ENCODE measurements around the gene CCDC91.
"Not testable (repeated sequence)": the region's sequence is repeated elsewhere in the genome, so short reads cannot be mapped to it uniquely, and the experiment has no call there.

DNA sequence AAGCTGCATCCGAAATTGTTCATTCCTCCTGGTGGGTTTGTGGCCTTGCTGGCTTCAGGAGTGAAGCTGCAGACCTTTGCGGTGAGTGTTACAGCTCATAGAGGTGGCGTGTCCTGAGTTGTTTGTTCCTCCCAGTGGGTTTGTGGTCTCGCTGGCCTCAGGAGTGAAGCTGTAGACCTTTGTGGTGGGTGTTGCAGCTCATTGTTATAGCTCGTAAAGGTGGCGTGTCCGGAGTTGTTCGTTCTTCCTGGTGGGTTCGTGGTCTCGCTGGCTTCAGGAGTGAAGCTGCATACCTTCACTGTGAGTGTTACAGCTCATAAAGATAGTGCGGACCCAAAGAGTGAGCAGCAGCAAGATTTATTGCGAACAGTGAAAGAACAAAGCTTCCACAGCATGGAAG, 4.4 kb downstream of the CCDC91 start:
- TF ChIP-seq, protein P1, sequence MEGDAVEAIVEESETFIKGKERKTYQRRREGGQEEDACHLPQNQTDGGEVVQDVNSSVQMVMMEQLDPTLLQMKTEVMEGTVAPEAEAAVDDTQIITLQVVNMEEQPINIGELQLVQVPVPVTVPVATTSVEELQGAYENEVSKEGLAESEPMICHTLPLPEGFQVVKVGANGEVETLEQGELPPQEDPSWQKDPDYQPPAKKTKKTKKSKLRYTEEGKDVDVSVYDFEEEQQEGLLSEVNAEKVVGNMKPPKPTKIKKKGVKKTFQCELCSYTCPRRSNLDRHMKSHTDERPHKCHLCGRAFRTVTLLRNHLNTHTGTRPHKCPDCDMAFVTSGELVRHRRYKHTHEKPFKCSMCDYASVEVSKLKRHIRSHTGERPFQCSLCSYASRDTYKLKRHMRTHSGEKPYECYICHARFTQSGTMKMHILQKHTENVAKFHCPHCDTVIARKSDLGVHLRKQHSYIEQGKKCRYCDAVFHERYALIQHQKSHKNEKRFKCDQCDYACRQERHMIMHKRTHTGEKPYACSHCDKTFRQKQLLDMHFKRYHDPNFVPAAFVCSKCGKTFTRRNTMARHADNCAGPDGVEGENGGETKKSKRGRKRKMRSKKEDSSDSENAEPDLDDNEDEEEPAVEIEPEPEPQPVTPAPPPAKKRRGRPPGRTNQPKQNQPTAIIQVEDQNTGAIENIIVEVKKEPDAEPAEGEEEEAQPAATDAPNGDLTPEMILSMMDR (IDR thresholded peaks at IDR 0.05): not testable (repeated sequence)
- not testable (repeated sequence) for TF ChIP-seq POLR2A (IDR thresholded peaks at IDR 0.05)
